Trophoblast cell (in vitro differentiated cells and primary cell): Measurements from ENCODE around the gene DNAH17.

Experiments
- DNase-seq, 2 donors: peaks; one replicate each; pipeline ENCODE4 v3.0.0-alpha.2; 2016
- H2AFZ ChIP-seq: 2 replicates; pipeline ENCODE4 v1.6.1; 2013; ENCODE audit warnings: low read length, moderate library complexity, mild to moderate bottlenecking; ENCODE audit not compliant: insufficient read depth, poor library complexity
- H2AK5ac ChIP-seq: 2 replicates; pipeline ENCODE4 v1.6.1; 2013; ENCODE audit warnings: mild to moderate bottlenecking, low read length
- H2BK120ac ChIP-seq: 2 replicates; pipeline ENCODE4 v1.6.1; 2013; ENCODE audit warnings: low read length, mild to moderate bottlenecking, moderate library complexity; ENCODE audit not compliant: insufficient read depth, poor library complexity
- H2BK12ac ChIP-seq: 2 replicates; pipeline ENCODE4 v1.6.1; 2013; ENCODE audit warnings: mild to moderate bottlenecking, low read length, moderate library complexity
- H2BK5ac ChIP-seq: 2 replicates; pipeline ENCODE4 v1.6.1; 2013; ENCODE audit warnings: low read length, low read depth, moderate library complexity, mild to moderate bottlenecking; ENCODE audit not compliant: poor library complexity
- H3K14ac ChIP-seq: 2 replicates; pipeline ENCODE4 v1.6.1; 2013; ENCODE audit warnings: mild to moderate bottlenecking, low read length
- H3K18ac ChIP-seq: 2 replicates; pipeline ENCODE4 v1.6.1; 2013; ENCODE audit warnings: mild to moderate bottlenecking, low read length
- H3K23ac ChIP-seq: 2 replicates; pipeline ENCODE4 v1.6.1; 2013; ENCODE audit warnings: low read length
- H3K27ac ChIP-seq: 2 replicates; pipeline ENCODE4 v1.5.1; 2013; ENCODE audit warnings: low read depth, mild to moderate bottlenecking, inconsistent platforms, low read length, moderate library complexity
- H3K27me3 ChIP-seq: 2 replicates; pipeline ENCODE4 v1.6.1; 2013; ENCODE audit warnings: inconsistent platforms, mild to moderate bottlenecking, low read length, moderate library complexity; ENCODE audit not compliant: insufficient read depth
- H3K36me3 ChIP-seq, 2 experiments: 1 replicate in 1 of 2; 2 replicates in 1 of 2; pipeline ENCODE4 v1.6.1; 2013; ENCODE audit warnings: low read length in 2 of 2, mild to moderate bottlenecking in 2 of 2, moderate library complexity in 1 of 2; ENCODE audit not compliant: insufficient read depth in 2 of 2, control insufficient read depth in 1 of 2
- H3K4ac ChIP-seq: 2 replicates; pipeline ENCODE4 v1.6.1; 2013; ENCODE audit warnings: low read depth, mild to moderate bottlenecking, low read length, moderate library complexity
- H3K4me1 ChIP-seq, 2 experiments: 1 replicate in 1 of 2; 2 replicates in 1 of 2; pipeline ENCODE4 v1.6.1; 2013; ENCODE audit warnings: low read length in 2 of 2, mild to moderate bottlenecking in 2 of 2, moderate library complexity in 1 of 2; ENCODE audit not compliant: insufficient read depth in 2 of 2, control insufficient read depth in 1 of 2
- H3K4me2 ChIP-seq: 2 replicates; pipeline ENCODE4 v1.6.1; 2013; ENCODE audit warnings: inconsistent platforms, mild to moderate bottlenecking, low read length, moderate library complexity
- H3K4me3 ChIP-seq: 2 replicates; pipeline ENCODE4 v1.5.1; 2013; ENCODE audit warnings: mild to moderate bottlenecking, low read depth, low read length, inconsistent platforms
- H3K79me1 ChIP-seq: one replicate; pipeline ENCODE4 v1.6.1; 2013; ENCODE audit warnings: low read length
- H3K79me2 ChIP-seq: 2 replicates; pipeline ENCODE4 v1.6.1; 2013; ENCODE audit warnings: low read length, mild to moderate bottlenecking; ENCODE audit not compliant: control insufficient read depth, insufficient read depth, poor library complexity
- H3K9ac ChIP-seq: 2 replicates; pipeline ENCODE4 v1.6.1; 2013; ENCODE audit warnings: mild to moderate bottlenecking, low read length
- H3K9me3 ChIP-seq: 2 replicates; pipeline ENCODE4 v1.6.1; 2013; ENCODE audit warnings: low read depth, mild to moderate bottlenecking, control low read depth, inconsistent platforms, low read length; ENCODE audit not compliant: insufficient read depth
- H4K12ac ChIP-seq: 2 replicates; pipeline ENCODE4 v1.6.1; 2013; ENCODE audit warnings: low read depth, mild to moderate bottlenecking, low read length, moderate library complexity
- H4K8ac ChIP-seq: 2 replicates; pipeline ENCODE4 v1.6.1; 2013; ENCODE audit warnings: low read depth, mild to moderate bottlenecking, low read length, moderate library complexity
- H4K91ac ChIP-seq: one replicate; pipeline ENCODE4 v1.6.1; 2013; ENCODE audit warnings: low read depth, mild to moderate bottlenecking, low read length, moderate library complexity
- WGBS: extraction: QIAGEN DNeasy Blood & Tissue Kit; methylation state at CpG from one replicate; pipeline ENCODE4 v1.1.7; 2013; ENCODE audit warnings: missing lambda C conversion rate; ENCODE audit not compliant: insufficient read length, insufficient coverage; ENCODE audit errors: extremely low coverage; 5-methylcytosine and 5-hydroxymethylcytosine counted together

The DNAH17 gene

DNA sequence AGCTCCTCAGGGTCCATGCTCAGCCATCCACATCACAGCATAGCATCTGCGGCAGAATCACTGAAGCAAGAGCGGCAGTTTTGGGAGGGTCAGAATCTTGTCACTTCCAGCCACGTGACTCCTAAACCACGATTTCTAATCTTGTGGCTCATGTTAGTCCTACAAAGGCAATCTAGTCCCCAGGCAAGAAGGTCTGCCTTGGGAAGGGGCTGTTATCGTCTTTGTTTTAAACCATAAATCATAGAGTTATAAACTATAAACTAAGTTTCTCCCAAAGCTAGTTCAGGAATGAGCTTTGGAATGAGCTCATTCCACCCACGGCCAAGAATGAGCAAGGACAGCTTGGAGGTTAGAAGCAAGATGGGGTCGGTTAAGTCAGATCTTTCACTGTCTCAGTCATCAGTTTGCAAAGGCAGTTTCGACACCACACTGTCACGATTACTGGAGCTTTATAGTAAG is 20.8 kb upstream of the DNAH17 start:
- Histone ChIP-seq H3K79me2 (no peaks in the 10 kb centered on the region), H2BK120ac (no peak overlapping the region), H2BK12ac (no peak overlapping the region), H3K79me1 (peaks cover 12% of the 10 kb centered on the region), H2AFZ (no peak overlapping the region), H2AK5ac (no peak overlapping the region), H3K23ac (no peak overlapping the region), H3K27ac (no peak overlapping the region), H3K36me3 (no peaks in the 10 kb centered on the region), H4K8ac (no peak overlapping the region), H3K9ac (no peak overlapping the region), H4K91ac (no peak overlapping the region), H3K4me1 (peaks cover 15 to 23% of the 10 kb centered on the region in 2 experiments), H4K12ac (no peak overlapping the region), H3K14ac (no peak overlapping the region), H3K27me3 (no peaks in the 10 kb centered on the region), H3K4me2 (no peak overlapping the region), H3K4ac (no peak overlapping the region), H3K4me3 (no peak overlapping the region), H3K18ac (no peak overlapping the region), H2BK5ac (no peak overlapping the region), H3K9me3 (no peaks in the 10 kb centered on the region)
- WGBS, result no CpG with 5 or more reads among the region's 9 CpGs
- DNase-seq, result peak in 1 of 2 donors; percentile 26

DNA sequence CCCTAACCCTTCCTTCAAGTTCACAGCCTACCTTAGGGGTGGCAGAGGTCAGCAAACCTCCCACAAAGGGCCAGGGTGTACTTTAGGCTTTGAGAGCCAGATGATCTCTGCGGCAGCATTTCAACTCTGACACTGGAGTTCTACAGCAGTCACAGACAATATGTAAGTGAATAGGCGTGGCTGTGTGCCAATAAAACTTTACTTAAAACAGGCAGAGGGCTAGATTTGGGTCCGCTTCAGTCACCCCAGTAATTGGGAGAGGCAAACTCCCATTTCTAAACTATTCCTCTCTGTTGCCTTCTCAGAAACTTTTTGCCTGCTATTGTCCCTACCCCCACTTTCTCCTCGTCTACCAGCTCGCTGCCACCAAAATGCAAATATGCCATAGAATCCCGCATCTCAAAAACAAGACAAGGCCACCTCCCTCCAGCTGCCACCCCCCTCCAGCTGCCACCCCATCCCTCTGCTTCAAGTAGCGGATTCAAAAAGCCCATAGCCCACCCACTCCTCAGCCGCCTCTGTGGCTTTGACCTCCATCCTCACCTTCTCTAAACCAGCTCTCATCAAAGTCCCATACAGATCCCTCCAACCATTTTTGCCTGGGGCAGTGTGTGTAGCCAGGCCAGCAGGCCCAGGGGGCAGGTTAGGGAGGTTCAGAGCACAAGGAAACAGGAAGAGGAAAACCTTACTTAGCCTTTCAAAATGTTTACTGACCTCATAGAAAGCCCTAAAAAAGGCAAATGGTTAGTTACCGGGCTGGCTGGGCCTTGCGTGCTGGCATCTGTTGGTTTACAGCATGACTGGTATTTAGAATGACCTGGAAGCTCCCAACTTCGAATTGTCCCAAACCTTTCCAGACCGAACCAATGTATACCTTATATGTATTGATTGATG is 19.9 kb upstream of the DNAH17 start:
- DNase-seq, result peak in 1 of 2 donors; percentile 36
- Histone ChIP-seq H2BK5ac (no peak overlapping the region), H3K18ac (no peak overlapping the region), H3K4ac (no peak overlapping the region), H3K36me3 (no peaks in the 10 kb centered on the region), H2AFZ (no peak overlapping the region), H3K9ac (no peak overlapping the region), H3K79me1 (peaks cover 12% of the 10 kb centered on the region), H3K4me3 (no peak overlapping the region), H3K23ac (no peak overlapping the region), H3K79me2 (no peaks in the 10 kb centered on the region), H2AK5ac (peak overlapping the region; percentile 35), H3K14ac (no peak overlapping the region), H3K27me3 (no peaks in the 10 kb centered on the region), H2BK12ac (peak overlapping the region; percentile 41), H4K91ac (peak overlapping the region; percentile 28), H4K12ac (no peak overlapping the region), H4K8ac (no peak overlapping the region), H3K9me3 (no peaks in the 10 kb centered on the region), H3K27ac (no peak overlapping the region), H3K4me2 (no peak overlapping the region), H2BK120ac (peak overlapping the region; percentile 23), H3K4me1 (peaks cover 15 to 23% of the 10 kb centered on the region in 2 experiments)
- WGBS, result no CpG with 5 or more reads among the region's 12 CpGs

DNA sequence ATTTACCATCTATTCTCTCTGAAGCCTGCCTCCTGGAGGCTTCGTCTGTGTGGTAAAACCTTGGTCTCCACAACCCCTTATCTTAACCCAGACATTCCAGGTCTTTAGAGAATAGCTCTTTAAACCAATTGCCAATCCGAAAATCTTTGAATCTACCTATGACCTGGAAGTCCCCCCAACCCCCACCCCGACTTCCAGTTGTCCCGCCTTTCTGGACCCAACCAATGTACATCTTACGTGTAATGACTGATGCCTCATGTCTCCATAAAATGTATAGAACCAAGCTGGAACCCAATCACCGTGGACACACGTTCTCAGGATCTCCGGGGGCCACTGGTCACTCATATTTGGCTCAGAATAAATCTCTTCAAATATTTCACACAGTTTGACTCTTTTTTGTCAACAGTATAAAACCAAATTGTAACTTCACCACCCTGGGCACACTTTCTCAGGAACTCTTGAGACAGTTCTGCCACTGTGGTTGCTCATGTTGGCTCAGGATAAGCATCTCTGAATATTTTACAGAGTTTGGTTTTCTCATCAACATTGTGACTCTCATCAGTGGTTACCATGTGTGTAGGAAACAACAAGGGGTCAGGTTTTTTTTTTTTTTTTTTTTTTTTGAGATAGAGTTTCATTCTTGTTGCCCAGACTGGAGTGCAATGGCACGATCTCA is 18.1 kb upstream of the DNAH17 start:
- Histone ChIP-seq H2BK5ac (no peak overlapping the region), H3K79me1 (peaks cover 12% of the 10 kb centered on the region), H3K14ac (no peak overlapping the region), H2AFZ (no peak overlapping the region), H4K91ac (peak overlapping the region; percentile 33), H3K9ac (no peak overlapping the region), H2BK12ac (peak overlapping the region; percentile 74), H3K4me2 (no peak overlapping the region), H4K8ac (no peak overlapping the region), H4K12ac (no peak overlapping the region), H3K23ac (no peak overlapping the region), H3K27me3 (no peaks in the 10 kb centered on the region), H2AK5ac (no peak overlapping the region), H3K36me3 (no peaks in the 10 kb centered on the region), H3K9me3 (no peaks in the 10 kb centered on the region), H3K79me2 (no peaks in the 10 kb centered on the region), H3K18ac (no peak overlapping the region), H2BK120ac (no peak overlapping the region), H3K4ac (no peak overlapping the region), H3K4me1 (peaks cover 15 to 24% of the 10 kb centered on the region in 2 experiments), H3K4me3 (no peak overlapping the region), H3K27ac (no peak overlapping the region)
- DNase-seq, result no peak
- WGBS, result no CpG with 5 or more reads among the region's 9 CpGs

DNA sequence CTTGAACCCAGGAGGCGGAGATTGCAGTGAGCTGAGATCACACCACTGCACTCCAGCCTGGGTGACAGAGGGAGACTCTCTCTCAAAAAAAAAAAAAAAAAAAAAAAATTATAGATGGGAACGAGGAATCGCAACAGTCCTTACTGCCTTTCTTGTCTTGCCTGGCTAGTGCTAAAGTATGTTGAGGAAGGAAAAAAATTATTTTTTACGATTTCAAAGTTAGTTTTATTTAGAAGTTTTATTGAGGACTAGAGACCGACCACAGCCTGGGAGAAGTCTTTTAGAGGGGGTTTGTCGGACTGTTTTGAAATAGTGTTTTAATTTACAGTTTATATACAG is 15.8 kb upstream of the DNAH17 start:
- Histone ChIP-seq H3K23ac (no peak overlapping the region), H3K36me3 (no peaks in the 10 kb centered on the region), H3K27ac (peak overlapping the region; percentile 63), H3K79me1 (peaks cover 17% of the 10 kb centered on the region), H2AK5ac (no peak overlapping the region), H3K14ac (no peak overlapping the region), H2BK12ac (no peak overlapping the region), H3K4me2 (no peak overlapping the region), H3K18ac (no peak overlapping the region), H3K4me3 (no peak overlapping the region), H4K91ac (no peak overlapping the region), H3K4ac (no peak overlapping the region), H3K9ac (no peak overlapping the region), H2BK5ac (no peak overlapping the region), H2AFZ (no peak overlapping the region), H3K9me3 (no peaks in the 10 kb centered on the region), H3K79me2 (no peaks in the 10 kb centered on the region), H4K8ac (no peak overlapping the region), H3K27me3 (no peaks in the 10 kb centered on the region), H2BK120ac (no peak overlapping the region), H3K4me1 (peaks cover 23 to 38% of the 10 kb centered on the region in 2 experiments), H4K12ac (no peak overlapping the region)
- 100% methylated on average over 2 of the region's 6 CpGs for WGBS
- DNase-seq, result peak in 1 of 2 donors; percentile 38
